NOMO-1 treated with DMSO at 0.1 percent for 48 hours (cell line): ENCODE measurements around the gene MECR.
A peak's percentile ranks its signal among the peaks of the same experiment; 100 is the strongest.

ENCODE experiments used
- DNase-seq: peaks from one replicate; lab custom pipeline; 2025; ENCODE audit not compliant: unreplicated experiment; lab: John Stamatoyannopoulos, UW

The MECR gene

GRCh38 chr1:29208442-29208841 is 22.3 kb downstream of the MECR start:
- no peak for DNase-seq

GRCh38 chr1:29202584-29203340 is 28.0 kb downstream of the MECR start:
- peak; percentile 85 for DNase-seq

GRCh38 chr1:29202053-29202452 is 28.7 kb downstream of the MECR start:
- DNase-seq = peak; percentile 74

GRCh38 chr1:29201595-29202051 is 29.1 kb downstream of the MECR start:
- no peak for DNase-seq

DNA sequence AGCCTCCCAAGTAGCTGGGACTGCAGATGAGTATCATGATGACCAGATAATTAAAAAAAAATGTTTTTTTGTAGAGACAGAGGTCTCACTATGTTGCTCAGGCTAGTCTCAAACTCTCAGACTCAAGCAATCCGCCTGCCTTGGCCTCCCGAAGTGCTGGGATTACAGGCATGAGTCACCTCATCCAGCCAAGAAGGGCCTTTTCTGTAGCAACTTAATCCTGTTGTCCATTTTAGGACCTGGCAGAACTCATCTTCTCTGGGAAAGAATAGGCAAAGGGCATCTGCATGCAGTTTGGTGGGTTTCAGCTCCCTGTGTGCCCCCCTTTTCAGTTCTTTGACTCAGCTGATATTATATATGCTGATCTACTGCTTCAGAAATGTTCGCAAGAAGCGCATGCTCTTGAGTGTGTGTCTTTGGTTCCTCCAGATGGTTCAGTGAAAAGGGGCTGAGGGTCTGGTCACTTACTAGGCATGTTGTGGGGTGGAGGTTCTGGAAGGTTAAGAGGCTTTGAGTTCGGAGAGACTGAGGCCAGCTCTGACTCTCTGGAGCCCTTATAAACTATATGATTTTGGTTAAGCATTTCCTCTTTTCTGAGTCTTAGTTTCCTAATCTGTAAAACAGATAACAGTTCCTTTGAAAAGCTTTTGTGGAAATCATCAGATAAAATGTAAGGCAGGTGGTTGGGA is 29.7 kb downstream of the MECR start:
- no peak for DNase-seq

DNA sequence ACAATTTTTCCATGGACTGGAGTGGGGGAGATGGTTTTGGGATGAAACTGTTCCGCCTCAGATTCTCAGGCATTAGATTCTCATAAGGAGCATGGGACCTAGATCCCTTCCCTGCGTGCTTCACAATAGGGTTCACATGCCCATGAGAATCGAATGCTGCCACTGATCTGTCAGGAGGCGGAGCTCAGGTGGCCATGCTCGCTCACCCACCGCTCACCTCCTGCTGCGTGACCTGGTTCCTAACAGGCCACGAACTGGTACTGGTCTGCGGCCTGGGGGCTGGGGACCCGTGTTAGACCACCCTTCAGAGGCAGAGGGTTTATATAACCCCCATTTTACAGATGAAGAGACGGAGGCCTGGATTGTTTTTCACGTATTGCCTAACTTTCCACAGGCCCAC is 32.7 kb downstream of the MECR start:
- DNase-seq = no peak

- peak; percentile 25 for DNase-seq
Observed at GRCh38 chr1:29197590-29197924, 33.2 kb downstream of the MECR start.

DNA sequence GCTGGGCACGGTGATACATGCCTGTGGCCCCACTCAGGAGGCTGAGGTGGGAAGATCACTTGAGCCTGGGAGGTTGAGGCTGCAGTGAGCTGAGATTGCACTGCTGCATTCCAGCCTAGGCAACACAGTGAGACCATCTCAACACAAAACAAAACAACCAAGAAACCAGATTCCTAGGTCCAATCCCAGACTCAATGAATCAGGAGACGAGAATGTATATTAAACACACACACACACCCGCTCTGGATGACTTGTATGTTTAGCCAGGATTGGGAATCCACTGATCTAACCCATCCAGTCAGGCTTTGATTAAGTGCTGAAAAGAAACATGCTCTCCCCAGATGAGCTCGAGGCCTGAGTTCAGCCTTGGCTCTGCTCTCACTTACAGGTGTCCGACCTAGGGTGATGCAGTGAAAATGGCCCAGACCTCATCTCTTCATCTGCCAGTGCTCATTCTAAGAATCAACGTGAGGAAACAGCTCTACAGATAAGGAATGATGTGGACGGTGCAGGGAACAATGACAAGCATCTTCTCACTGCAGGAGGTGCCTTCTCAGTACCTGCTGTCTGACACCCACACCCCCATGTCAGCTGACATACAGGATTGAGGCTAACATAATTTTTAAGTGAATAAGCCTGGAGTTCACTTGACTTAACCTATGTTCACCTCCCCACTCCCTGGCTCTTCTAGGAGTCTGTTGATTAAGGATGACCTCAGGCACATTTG is 33.7 kb downstream of the MECR start:
- DNase-seq = no peak

DNA sequence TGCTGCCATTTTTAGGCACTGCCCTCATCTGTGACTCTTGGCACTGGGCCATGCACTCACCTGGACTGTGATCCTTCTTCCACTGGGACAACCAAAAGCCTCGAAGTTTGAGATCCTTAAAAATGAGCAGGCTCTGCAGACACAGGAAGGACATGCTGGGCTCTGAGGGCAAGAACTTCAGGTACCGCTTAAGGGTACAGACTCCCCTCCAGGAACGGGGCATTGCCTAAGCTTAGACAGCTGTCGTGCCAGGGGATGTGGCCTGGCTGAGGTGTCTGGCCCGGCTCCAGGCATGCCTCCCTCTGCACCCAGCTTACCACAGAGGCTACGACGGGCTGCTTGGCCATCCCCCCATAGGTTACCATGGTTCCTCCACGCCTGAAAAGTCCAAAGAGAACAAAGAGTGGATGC is 34.8 kb downstream of the MECR start:
- no peak for DNase-seq

DNA sequence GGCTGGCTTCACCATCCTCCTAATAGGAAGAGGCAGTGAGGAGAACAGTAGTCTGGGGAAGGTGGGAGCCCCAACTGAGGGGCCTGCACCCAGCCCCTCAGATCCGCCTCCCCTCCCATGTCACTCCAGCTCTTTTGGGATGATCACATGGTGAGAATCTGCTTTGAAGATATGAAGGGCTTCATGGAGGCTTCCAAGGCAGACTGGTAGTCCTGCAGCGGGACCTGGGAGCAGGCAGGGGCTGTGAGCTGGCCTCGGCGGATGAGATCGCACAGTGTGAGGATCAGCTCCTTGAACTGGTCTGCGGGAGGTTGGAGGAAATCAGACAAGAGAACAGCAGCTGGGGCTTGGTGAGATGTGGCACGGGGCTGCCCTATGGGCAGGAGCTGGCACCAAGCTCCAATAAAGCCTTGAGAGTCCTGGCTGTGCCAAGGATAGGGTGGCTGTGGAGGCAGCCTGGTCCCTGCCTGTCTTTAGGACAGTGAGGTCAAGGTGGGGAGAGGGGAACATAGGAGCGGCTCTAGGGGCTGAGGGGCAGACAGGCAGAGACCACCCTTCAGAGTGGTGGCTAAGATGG is 36.8 kb downstream of the MECR start:
- DNase-seq = no peak

GRCh38 chr1:29190718-29191117 is 40.0 kb downstream of the MECR start:
- no peak for DNase-seq

- DNase-seq = no peak
Observed at GRCh38 chr1:29186707-29187106, 44.0 kb downstream of the MECR start.

- DNase-seq = no peak
Observed at GRCh38 chr1:29186252-29186651, 44.5 kb downstream of the MECR start.

DNA sequence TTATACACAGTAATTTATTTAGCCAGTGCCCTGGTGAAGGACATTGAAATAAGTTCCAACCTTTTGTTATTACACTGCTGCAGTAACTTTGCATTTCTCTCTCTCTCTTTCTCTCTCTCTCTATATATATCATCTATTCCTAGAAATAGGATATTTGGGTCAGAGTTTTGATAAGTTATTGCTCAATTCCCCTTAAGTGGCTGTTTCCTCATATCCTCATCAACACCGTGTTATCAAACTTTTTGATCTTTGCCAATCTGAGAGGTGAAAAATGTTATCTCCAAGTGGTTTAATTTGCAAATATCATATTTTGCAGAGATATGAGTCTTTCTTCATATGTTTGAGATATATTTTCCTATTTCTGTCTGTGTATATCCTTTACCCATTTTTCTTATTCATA is 47.4 kb downstream of the MECR start:
- peak; percentile 11 for DNase-seq

GRCh38 chr1:29181413-29182225 is 49.1 kb downstream of the MECR start, which contains the start of gene SRSF4:
Gene SRSF4 (minus strand): TSS chr1:29181900. CDS start chr1:29181752, 148 bp downstream.
- peak; percentile 97 for DNase-seq

GRCh38 chr1:29180497-29181412 is 50.0 kb downstream of the MECR start:
- DNase-seq = peak; percentile 16

- peak; percentile 33 for DNase-seq
Observed at GRCh38 chr1:29179641-29180184, 51.0 kb downstream of the MECR start.

DNA sequence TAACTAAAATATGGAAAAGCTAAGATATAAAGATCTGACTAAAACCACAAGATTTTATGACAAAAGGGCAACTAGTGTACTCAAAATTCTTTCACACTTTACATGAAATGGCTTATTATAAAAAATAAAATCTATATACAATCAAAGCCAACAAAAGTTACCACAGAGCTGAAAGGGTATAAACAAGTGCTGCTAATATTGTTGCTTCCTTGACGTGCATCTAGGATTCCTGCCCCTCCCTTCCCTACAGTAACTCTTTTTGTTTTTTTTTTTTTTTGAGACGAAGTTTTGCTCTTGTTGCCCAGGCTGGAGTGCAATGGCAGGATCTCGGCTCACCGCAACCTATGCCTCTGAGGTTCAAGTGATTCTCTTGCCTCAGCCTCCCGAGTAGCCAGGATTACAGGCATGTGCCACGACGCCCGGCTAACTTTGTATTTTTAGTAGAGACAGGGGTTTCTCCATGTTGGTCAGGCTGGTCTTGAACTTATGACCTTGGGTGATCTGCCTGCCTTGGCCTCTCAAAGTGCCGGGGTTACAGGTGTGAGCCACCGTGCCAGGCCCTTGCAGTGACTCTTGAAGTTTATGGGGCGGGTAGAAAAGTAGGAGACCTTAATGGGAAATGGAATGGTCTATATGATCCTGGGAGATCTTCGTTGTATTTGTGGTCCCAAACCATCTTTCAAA is 53.6 kb downstream of the MECR start:
- DNase-seq = no peak

GRCh38 chr1:29176576-29176975 is 54.2 kb downstream of the MECR start:
- no peak for DNase-seq
